ENCODE measurements around the gene YIF1A.
A peak's percentile ranks its signal among the peaks of the same experiment; 100 is the strongest.

YIF1A gene, protein sequence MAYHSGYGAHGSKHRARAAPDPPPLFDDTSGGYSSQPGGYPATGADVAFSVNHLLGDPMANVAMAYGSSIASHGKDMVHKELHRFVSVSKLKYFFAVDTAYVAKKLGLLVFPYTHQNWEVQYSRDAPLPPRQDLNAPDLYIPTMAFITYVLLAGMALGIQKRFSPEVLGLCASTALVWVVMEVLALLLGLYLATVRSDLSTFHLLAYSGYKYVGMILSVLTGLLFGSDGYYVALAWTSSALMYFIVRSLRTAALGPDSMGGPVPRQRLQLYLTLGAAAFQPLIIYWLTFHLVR

DNA sequence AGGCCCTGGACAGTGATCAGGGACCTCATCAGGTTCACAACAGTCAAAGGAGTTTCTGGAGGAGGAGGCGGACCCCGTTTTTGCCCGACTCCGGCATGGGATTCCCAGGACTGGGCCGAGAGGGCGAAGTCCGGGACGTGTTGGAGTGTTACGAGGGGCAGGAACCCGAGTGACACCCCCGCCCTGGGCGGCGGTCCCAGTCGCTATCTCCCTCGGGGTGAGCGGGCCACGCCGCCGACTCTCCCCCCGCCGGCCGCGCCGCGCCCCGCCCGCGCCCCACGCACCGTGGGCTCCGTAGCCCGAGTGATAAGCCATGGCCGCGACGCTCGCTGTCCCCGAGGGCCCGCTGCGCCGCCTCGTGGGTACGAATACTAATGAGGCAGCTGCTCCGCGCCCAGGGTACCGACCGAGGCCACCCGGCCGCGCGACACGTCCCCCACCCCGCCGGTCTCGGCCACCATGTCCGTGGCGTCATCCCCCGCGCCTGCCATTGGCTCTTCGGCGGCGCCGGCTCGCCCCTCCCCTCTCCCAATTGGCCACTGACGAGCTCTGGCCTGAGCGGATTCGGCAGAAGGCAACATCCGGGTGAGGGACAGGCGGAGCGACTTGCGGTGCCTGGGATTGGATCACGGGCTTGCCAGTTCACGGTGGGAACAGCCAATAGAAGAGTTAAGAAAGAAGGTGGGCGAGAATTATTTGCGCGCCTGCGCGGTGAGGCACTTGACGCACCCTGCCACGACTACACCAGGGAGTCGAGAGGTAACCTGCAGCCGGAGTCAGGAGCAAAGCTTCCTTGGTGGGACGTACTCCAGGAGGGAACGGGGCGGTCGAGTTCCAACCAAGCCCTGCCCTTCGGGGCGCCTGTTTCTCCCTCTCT is at the start of gene YIF1A:
Gene YIF1A, minus strand, starts transcription at position 473 of the 877 bp plus-strand sequence. Its CDS starts 158 bp downstream, at position 315.
- DNase-seq (peak; percentile 97), ATAC-seq (peak; percentile 96)
- H3K27me3 Mint-ChIP-seq = peaks cover 19% of the 10 kb centered on the region
- peaks cover 39% of the 10 kb centered on the region for H3K4me1 Mint-ChIP-seq
- H3K4me3 Mint-ChIP-seq = peak within 1 kb of the TSS; percentile 94
- no peaks in the 10 kb centered on the region for H3K36me3 Mint-ChIP-seq (ENCODE audit: low read depth)
- peak within 1 kb of the TSS; percentile 94 for H3K27ac Mint-ChIP-seq
- no peaks in the 10 kb centered on the region for H3K9me3 Mint-ChIP-seq

DNA sequence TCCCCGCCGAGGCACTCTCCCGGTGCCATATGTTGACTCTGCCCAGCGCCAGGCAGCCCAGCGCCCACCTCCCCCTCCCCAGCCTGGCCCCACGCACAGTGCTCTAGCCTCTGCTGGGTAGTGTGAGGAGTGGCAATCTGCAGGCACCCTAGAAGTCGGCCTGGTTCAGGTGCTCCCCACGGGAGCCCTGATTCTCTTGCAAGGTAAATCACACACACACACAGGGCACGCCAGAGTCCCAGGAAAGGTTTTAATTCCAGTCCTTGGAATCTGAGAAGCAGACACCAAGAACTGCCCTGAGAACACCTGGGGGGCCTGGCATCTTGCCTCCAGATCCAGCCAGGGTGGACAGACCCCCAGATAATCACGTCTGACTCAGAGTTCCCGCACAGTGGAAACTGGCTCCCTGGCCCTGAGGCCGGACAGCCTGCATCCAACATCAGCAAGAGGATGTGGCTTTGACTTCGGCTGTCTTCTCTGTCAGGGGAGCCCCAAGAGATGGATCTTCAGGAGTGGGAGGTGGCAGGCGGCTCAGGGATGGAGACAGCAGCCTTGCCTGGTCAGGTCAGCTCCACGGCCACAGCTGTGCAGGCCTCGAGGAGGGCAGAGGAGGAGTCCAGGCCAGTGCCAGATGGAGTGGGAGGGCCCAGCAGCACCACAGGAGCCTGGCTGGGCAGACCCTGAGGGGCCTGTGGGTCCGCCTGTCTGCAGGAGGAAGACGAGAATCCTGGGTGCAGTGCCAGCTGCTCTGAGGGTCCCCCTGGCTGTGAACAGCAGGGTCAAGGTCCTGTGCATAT is 48.4 kb upstream of the YIF1A start:
- ATAC-seq = no peak
- H3K27ac Mint-ChIP-seq = peak overlapping the region; percentile 81
- H3K36me3 Mint-ChIP-seq (ENCODE audit: low read depth) = peaks cover 27% of the 10 kb centered on the region
- H3K4me1 Mint-ChIP-seq = peaks cover 35% of the 10 kb centered on the region
- H3K9me3 Mint-ChIP-seq = no peaks in the 10 kb centered on the region
- H3K4me3 Mint-ChIP-seq = peak overlapping the region; percentile 63
- H3K27me3 Mint-ChIP-seq = peaks cover 2% of the 10 kb centered on the region
- no peak for DNase-seq

DNA sequence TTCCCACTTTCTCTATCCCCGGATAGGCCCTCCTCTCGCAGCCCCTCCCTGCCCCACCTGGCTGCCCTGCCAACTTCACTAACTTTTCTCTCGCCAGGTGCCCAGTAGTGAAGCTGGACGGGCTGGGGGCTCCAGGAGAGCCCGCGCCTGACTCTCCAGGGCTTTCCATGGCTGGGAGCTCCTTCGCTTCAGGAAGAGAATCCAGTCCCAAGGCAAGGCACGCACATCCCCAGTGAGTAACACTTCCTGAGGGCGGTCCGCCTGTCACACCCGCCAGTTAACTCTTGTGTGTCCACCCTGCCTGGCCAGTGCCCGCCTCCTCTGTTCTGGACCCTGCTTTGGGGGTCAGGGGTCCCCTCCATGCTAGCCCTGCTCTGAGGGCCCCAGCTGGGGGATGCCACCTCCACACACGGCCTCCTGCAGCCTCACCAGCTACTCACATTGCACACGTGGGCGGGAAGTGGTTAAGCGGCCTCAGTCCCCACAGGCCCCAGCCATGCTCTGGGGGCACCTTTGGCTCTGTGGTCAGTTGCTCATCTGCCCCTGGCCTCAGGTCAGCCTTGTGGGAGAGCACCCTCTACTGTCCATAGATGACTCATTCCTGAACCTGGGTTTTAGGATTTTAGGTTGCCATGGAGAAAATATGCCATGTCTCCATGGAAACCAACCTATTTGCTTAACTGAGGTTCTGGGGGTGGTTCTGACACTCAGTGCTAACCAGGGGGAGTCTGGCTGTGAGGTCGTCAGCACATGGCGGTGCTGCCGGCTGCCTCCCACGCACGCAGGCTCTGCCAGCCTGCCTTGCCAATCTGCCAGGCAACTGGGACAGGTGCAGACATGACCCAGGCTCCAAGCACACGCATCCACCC is 47.5 kb upstream of the YIF1A start, which contains the start of gene RIN1:
Gene RIN1, minus strand, starts transcription at position 201 of the 869 bp plus-strand sequence. Its CDS starts 32 bp downstream, at position 169.
- Mint-ChIP-seq H3K4me3 (peak within 1 kb of the TSS; percentile 63), H3K4me1 (peaks cover 32% of the 10 kb centered on the region), H3K27me3 (peaks cover 2% of the 10 kb centered on the region), H3K9me3 (no peaks in the 10 kb centered on the region), H3K27ac (peak within 1 kb of the TSS; percentile 81), H3K36me3 (ENCODE audit: low read depth) (peaks cover 23% of the 10 kb centered on the region)
- peak; percentile 84 for DNase-seq
- ATAC-seq = peak; percentile 87

DNA sequence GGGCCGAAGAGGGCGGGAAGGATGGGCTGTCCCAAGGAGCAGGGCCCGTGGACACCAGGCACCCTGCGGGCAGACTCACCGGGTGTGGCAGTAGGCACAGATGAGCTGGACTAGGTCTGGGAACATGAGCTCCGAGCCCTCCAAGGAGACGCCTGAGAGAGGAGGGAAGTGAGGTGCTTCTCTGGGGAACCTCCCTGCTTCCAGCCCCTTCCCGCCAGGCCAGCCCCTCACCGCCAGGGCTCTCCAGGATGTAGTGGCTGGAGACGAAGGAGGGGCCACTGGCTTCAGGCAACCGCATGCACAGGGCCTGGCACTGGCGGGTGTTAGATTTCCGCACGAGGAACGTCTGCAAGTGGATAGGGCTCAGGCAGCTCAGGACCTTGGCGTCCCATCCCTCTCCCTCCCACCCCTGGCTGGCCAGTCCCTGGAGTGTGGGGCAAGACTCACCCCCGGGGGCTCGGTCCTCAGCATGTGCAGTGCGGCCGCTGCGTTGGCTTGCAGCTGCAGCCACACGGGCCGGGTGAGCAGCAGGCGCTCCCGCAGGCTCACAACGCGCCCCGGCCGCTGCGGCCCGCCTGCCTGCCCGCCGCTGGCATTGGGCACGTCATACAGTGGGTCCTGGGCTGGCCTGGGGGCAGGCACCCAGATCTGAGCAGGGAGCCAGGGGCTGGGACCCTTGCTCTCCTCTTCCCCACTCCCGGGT is 46.7 kb upstream of the YIF1A start:
- DNase-seq (no peak), ATAC-seq (no peak)
- Mint-ChIP-seq H3K9me3 (no peaks in the 10 kb centered on the region), H3K27ac (peak overlapping the region; percentile 39), H3K36me3 (ENCODE audit: low read depth) (peaks cover 17% of the 10 kb centered on the region), H3K27me3 (peaks cover 2% of the 10 kb centered on the region), H3K4me1 (peaks cover 31% of the 10 kb centered on the region), H3K4me3 (peak overlapping the region; percentile 26)

DNA sequence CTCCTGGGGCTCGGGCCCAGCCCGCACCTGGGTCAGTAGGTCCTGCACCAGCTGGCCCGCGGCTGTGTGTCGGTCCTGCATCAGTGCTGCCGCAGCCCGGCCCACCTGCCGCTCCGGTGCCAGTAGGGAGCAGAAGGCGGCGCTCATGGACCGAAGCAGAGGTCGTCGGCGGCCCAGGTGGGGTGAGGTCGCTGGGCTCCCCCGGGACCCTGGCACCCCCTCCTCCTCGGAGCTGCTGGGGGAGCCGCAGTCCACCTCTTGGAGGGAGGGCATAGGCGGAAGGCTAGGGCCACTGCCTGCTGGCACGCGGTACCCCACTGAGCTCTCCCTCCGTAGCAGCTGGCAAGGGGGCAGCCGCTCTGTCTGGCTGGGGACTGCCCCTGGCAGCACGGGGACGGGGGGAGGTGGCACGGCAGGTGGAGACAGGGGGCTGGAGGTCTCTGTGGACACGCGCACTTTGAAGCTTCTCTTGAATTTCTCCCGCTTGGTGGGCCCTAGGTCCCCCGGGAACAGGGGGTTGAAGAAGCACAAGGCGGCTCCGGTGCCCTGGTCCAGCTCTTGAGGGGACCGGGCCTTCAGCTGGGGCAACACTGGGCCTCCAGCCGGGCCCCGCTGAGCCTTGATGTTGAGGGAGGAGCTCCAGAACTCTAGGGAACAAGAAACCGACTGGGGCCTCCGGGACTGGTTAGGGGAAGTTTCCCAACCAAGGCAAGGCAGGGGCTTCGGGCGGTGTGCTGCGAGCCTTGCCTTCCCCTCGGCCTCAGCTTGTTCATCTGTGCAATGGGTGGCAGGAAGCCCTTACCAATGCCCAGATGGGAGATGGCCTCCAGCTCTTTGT is 45.9 kb upstream of the YIF1A start:
- peaks cover 2% of the 10 kb centered on the region for H3K27me3 Mint-ChIP-seq
- H3K4me3 Mint-ChIP-seq = peak overlapping the region; percentile 26
- no peak for ATAC-seq
- no peak for DNase-seq
- H3K9me3 Mint-ChIP-seq = no peaks in the 10 kb centered on the region
- peaks cover 17% of the 10 kb centered on the region for H3K36me3 Mint-ChIP-seq (ENCODE audit: low read depth)
- peaks cover 31% of the 10 kb centered on the region for H3K4me1 Mint-ChIP-seq
- H3K27ac Mint-ChIP-seq = peak overlapping the region; percentile 39

DNA sequence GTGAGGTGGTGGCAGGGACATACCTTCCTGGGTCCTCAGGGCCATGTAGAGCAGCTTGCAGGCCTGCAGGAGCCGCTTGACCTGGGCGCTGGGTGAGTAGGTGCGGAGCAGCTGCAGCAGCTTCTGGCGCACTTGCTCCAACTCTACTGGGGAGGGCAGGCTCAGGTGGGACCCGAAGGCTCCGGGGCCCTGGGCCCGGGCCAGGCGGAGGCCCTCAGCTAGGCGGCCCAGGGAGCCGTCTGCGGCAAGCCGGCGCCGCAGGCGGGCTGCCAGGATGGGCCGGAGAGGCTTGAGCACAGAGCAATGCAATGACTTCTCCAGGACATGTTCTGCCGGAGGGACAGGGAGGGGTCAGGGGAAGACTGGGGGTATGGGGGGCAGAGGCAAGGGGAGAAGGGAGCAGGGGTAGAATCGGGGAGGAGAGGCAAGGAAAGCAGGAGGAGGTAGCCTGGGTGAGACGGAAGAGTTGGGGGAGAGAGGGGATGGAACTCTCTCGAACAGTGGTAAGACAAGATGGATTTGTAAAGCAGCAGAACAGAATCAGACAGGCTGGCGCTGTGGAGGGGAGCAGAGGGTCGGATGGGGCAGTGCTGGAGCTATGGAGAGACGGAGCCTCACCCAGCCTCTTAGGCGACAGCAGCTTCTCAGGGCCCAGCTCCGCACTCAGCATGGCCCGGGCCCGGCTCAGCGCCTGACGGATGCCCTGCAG is 45.1 kb upstream of the YIF1A start:
- ATAC-seq = no peak
- H3K9me3 Mint-ChIP-seq = no peaks in the 10 kb centered on the region
- H3K36me3 Mint-ChIP-seq (ENCODE audit: low read depth) = peaks cover 14% of the 10 kb centered on the region
- no peak for DNase-seq
- H3K4me1 Mint-ChIP-seq = peaks cover 32% of the 10 kb centered on the region
- peaks cover 2% of the 10 kb centered on the region for H3K27me3 Mint-ChIP-seq
- no peak overlapping the region for H3K4me3 Mint-ChIP-seq
- H3K27ac Mint-ChIP-seq = no peak overlapping the region

DNA sequence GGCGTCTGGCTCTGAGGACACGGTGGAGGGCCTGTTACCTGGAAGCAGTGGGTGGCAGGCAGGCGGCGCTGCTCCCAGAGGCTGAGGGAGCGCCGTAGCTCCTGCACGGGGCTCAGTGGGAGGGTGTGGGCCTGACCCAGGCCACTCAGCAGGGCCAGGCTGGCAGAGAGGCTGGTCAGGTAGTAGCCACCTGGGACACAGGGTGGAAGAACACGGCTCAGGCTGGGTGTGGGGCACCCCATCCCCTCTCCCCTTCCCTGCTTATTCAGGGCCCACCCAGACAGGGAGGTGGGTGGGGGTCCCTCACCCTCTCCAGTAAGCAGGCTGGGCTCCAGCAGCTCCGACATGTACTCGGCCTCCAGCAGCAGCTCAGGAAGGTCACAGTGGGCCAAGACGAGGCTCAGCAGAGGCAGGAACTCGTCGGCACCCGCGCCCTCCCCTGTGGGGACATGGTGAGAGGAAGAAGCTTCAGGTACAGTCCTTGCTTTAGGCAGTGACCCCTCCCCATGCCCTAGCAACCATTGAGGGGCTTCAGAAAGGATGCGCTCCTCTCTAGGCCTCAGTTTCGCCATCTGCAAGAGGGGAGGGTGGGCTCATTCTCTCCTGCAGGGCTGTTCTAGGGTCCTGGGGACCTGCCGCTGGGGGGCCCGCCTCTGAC is 44.4 kb upstream of the YIF1A start:
- H3K27ac Mint-ChIP-seq = no peak overlapping the region
- H3K27me3 Mint-ChIP-seq = peaks cover 2% of the 10 kb centered on the region
- H3K4me1 Mint-ChIP-seq = peaks cover 34% of the 10 kb centered on the region
- ATAC-seq (no peak), DNase-seq (no peak)
- no peaks in the 10 kb centered on the region for H3K9me3 Mint-ChIP-seq
- H3K4me3 Mint-ChIP-seq = no peak overlapping the region
- peaks cover 10% of the 10 kb centered on the region for H3K36me3 Mint-ChIP-seq (ENCODE audit: low read depth)

DNA sequence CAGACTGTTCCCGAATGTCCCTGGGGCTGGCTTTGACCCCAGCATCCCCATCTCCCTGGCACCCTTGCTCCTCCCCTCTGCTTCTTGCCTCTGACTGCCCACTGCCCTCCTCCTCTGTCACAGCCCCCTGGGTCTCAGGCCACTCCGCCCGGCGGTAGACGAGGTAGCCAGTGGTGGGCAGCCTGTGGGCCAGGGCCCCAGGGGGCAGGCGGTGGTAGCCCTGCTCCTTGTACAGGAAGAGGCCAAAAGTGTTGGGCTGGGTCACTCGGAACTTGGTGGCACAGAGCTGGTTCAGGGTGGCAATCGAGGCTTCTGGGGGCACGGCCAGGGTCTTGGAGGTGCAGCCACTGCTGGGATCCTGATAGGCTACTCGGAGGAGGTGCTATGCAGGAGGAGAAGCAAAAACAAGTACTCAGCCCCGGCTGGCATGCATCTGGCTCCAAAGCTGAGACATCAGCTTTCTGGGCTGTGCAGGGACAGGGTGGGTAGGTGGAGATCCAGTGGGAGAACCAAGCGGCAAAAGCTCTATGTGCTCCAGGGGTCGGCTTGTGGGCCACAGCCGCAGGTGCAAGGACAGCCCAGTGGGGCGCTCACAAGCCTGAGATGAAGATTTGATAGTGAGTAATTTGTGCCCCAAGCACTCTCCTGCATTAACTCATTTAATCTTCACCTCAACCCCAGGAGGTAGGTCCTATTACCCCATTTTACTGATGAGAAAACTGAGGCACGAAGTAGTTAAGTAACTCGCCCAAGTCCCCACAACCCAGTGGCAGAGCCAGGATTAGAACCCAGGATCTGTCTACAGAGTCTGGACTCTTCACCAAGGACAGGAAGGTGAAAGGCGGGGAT is 43.7 kb upstream of the YIF1A start:
- Mint-ChIP-seq H3K4me3 (no peak overlapping the region), H3K27ac (no peak overlapping the region), H3K36me3 (ENCODE audit: low read depth) (peaks cover 9% of the 10 kb centered on the region), H3K4me1 (peaks cover 36% of the 10 kb centered on the region), H3K9me3 (no peaks in the 10 kb centered on the region), H3K27me3 (peaks cover 2% of the 10 kb centered on the region)
- no peak for ATAC-seq
- DNase-seq = no peak

DNA sequence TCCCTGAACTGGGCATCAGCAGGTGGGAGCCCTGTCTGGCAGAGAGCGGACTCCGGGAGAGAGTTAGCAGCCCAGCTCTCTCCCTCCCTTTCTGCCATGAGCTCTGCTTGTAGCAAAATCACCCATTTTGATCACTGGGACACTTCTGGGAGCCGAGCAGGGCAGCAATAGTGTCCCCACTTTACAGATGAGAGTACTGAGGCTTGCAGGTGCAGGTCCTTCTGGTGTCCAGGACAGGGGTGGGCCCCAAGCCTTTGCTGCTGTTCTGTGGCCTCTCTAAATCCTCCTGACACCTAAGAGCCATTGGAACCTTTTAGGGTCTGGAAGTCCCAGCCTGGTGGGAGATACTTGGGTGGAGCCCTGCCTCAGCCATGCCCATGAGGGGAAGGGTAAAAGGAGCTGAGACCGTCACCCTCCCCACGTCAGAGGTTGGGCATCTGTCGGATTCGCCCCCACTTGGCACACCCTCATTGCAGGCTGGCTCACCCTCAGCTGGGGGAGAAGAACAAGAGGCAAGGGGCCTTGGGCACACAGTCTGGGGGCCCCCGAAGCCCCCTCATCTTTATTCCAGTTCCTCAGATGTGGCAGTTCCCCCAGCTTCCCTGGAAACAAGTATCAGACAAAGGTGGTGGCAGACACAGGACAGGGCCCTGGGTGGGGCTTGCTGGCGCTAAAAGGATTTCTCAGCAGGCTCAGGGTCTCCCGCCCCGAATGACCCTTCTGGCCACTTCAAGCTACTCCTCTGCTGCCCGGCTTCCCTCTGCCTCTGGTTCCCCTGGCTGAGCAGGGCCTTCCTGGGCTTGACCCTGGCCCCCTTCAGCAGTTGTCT is 42.8 kb upstream of the YIF1A start:
- H3K27me3 Mint-ChIP-seq = peaks cover 2% of the 10 kb centered on the region
- no peak for DNase-seq
- ATAC-seq = no peak
- no peaks in the 10 kb centered on the region for H3K9me3 Mint-ChIP-seq
- H3K27ac Mint-ChIP-seq = no peak overlapping the region
- H3K36me3 Mint-ChIP-seq (ENCODE audit: low read depth) = peaks cover under 1% of the 10 kb centered on the region
- H3K4me1 Mint-ChIP-seq = peaks cover 34% of the 10 kb centered on the region
- H3K4me3 Mint-ChIP-seq = no peak overlapping the region

DNA sequence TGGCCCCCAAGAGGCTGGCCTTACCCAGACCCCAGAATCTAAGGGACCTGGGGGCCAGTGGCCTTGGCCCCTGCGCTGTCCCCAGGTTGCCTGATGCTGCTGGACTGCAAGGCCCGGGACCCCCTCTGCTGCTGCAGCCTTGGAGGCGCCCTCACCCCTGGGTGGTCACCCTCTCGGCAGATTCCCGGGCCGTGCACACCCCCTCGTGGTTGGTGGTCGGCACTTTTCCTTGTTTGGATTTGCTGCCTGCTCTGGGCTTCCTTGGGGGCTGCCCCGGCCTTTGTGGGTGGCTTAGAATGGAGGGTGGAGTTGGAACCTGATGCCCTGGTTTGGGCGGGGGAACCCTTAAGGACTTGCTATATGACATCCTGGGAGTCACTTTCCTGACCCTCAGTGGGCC is 42.0 kb upstream of the YIF1A start:
- Mint-ChIP-seq H3K4me1 (peaks cover 32% of the 10 kb centered on the region), H3K4me3 (no peak overlapping the region), H3K36me3 (ENCODE audit: low read depth) (no peaks in the 10 kb centered on the region), H3K27ac (no peak overlapping the region), H3K9me3 (no peaks in the 10 kb centered on the region), H3K27me3 (peaks cover 2% of the 10 kb centered on the region)
- ATAC-seq (no peak), DNase-seq (no peak)
